GM18858 (cell line): Measurements from ENCODE around the gene RTN4RL1.
"Not testable (repeated sequence)": the region's sequence is repeated elsewhere in the genome, so short reads cannot be mapped to it uniquely, and the experiment has no call there.

Experiments used
- ATAC-seq: cut with Tn5 transposase; IDR thresholded peaks from one replicate; pipeline ENCODE4 v1.9.1; 2021; ENCODE audit not compliant: unreplicated experiment

Gene RTN4RL1

GRCh38 chr17:2025622-2026309 is 632 bp upstream of the RTN4RL1 start:
- ATAC-seq = no peak

GRCh38 chr17:2024572-2025219 is 438 bp downstream of the RTN4RL1 start:
- no peak for ATAC-seq

DNA sequence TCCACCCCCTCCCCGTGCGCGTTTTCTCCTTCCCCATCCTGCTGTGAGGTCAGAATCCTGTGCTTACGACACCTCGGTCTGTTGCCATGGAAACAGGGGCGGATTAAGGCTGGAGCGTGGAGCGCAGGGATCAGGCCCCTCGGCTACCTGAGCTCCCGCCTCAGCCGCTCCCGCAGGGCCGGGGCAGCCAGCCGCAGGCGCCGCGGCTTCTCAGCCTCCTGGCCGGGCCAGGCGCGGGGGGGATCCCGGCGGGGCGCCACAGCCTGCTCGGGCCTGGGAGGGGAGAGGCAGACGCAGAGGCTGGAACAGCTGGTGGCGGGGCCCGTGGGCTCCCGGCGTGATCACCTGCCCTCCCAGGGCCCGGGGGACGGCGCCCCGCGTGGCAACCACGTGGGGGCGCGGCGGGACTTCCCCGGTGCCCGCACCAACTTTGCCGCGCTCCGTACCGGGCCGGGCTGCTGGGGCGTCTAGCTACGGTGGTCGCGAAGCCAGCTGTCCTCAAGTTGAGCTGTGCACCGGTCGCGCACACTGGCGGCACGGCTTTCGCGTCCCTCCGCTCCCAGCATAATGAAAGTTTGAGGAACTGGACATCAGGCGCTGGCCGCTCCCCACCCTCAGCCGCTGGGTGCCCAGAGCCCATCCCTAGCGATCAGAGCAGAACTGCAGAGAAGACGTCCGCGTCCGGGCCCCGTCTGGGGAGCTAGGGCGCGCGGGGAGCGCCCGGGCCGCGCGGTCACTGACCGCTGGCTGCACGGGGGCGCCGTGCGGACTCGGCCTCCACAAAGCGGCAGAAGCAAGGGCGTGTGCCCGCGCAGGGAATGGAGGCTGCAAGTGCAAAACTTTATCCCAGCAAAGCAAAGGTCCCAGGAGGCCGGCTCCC is 1.2 kb downstream of the RTN4RL1 start:
- ATAC-seq = no peak

GRCh38 chr17:2023256-2023655 is 1.9 kb downstream of the RTN4RL1 start:
- no peak for ATAC-seq

- no peak for ATAC-seq
These were observed 2.4 kb downstream of the RTN4RL1 start for GRCh38 chr17:2022647-2023240.

DNA sequence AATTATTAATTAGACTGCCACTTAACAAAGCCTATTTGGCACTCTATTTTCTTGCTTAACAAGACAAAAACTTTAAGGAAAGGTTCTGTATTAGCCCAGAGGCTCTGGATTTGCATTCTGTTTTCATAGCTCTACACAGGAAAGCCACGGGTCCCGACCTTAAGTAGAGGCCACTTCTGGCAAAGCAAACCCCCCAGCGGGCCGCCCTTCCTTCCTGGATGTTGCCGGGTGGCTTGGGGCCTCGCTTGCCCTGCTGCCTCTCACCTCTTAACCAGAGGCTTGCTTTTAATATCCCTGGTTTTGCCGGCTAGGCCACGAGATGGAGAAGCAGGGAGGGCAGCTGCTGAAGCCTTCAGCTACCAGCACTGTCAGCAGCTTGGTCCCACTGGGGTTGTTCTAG is 4.4 kb downstream of the RTN4RL1 start:
- ATAC-seq = no peak

DNA sequence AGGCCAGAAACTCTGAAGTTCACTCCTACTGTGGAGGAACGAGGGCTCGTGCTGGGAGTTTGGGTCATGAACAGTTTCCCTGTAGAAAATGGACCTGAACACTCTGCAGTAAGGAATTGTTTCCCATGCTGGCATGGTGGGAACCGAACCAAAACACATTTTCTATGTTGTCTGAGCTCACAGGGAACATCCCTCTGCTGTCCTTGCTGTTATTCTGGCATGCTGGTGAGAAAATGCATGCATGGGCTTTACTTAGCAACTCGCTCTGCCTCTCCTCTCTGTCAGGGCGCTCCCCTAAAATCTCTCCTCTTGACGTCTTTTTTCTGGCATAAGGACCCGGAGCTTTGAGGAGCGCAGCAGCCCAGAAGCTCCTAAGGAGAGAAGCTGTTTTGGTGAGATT is 5.4 kb downstream of the RTN4RL1 start:
- no peak for ATAC-seq

DNA sequence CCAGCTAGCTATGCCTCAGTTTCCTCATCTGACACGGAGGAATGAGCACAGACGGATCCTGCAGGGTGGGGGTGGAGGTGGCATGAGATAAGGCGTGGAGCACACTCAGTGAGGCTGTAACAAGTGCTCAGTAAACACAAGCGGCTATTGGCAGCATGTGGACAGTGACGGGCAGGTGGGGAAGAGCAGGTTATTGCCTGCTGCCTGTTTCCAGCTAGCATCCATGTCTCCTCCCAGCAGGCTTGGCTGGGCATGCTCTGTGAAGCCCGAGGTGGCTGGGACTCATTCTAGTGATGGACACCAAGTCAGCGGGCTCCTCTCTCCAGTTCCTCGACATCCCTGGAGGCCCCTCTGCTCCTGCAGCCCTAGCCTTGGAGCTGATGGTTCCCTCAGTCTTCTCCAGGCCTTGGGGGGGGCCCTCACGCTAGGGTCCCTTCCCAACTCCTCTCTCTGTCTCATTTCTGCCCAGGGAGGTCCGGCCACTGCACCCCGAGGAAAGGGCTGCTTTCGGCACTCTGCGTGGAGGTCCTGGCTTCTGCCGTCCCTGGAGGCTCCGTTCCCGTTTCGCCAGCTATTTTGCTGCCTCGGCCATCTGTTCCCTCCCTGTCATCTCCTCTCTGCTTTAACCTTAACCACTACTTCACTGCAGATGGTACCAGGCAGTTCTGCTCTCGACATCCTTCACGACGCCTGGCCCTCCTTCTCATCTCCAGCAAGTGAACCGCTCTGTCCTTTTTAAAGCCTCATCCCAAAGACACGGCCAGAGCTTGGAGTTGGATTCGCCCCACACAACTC is 6.2 kb downstream of the RTN4RL1 start:
- ATAC-seq = no peak

GRCh38 chr17:2017274-2017941 is 7.7 kb downstream of the RTN4RL1 start:
- ATAC-seq = no peak

DNA sequence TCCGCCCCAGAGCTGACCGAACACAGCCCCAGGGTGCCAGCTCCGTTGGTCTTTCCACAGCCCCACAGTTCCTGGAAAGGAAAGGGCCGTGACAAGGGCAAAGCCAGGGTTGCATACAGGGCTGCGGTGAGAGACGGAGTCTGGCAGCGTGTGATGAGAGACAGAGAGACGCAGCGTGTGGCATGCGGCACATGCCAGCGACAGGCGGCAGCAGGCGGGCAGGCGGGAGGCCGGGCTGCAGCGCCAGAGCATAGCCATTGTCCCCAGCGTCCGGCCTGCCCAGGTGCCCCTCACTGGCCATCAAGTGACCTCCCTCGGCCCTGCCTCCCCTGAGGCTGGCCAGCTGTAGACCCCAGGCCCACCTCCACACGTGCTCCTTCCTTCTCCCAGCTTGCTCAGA is 8.6 kb downstream of the RTN4RL1 start:
- no peak for ATAC-seq

GRCh38 chr17:2015314-2015713 is 9.8 kb downstream of the RTN4RL1 start:
- no peak for ATAC-seq

GRCh38 chr17:2013994-2014317 is 11.2 kb downstream of the RTN4RL1 start:
- no peak for ATAC-seq

DNA sequence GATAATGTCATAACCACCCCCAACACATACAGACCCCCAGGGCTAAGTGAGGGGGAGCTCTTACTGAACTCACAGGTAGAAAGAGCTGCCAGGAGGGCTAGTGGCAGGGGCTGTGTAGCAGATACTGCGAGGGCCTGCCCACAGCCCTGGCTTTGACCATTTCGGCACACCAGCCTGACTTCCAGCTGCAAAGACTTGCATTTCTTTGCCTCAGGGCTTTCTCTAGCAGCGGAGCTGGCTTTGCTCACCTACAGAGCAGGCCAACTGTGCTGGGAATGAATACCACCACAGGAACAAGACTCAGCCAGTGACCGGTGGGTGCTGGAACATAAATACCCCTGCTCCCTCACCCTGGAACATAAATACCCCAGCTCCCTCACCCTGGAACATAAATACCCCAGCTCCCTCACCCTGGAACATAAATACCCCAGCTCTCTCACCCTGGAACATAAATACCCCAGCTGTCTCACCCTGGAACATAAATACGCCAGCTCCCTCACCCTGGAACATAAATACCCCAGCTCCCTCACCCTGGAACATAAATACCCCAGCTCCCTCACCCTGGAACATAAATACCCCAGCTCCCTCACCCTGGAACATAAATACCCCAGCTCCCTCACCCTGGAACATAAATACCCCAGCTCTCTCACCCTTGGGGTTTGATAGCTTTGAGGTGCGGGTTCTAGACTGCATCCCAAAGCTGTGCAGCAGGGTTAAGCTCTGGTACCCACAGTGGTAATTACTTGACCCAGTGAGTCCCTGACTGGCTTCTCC is 11.7 kb downstream of the RTN4RL1 start:
- not testable (repeated sequence) for ATAC-seq

GRCh38 chr17:2012499-2012898 is 12.6 kb downstream of the RTN4RL1 start:
- no peak for ATAC-seq

DNA sequence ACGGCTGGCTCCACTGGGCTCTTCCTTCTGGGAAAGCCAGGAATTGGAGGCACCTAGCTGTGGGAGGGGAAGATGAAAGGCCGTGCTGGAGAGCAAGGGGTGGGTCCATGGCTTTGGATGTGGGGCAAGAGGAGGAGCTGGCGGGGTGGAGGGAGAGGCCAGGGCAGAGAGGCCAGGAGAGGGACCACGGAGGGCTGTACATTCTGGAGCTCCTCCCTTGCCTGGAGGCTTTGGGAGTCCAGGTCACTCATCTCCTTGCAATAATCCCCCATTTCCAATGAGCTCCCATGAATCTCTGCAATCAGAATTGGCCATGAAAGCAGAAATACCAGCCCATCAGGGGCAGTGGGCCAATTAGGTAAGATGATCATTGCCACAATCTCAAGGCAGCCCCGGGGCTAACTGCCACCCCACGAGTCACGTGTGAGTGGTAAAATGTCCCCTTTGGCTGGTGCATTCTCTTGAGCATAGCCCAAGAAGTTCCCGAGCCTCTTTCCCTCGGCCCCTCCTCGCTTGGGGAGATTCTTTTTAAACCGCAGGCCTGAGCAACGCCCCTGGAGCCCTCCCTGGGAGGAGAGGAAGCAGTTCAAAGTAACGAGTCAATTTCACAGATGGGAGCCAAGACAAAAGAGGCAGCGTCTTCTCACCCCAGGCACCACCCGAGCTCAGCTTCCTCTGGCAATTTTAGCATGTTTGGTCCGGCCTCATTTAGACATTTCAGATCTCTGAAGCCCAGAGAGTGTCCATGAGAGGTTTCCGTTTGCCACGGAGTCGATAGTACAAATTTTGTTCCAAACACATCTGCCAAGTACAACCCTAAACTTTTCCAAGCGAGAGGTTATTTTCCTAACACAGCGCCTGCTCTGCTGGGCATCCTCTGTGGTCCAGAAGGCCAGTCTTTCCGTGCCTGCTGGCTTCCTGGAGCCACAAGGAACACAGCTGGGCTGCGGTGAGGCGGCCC is 13.4 kb downstream of the RTN4RL1 start:
- no peak for ATAC-seq

GRCh38 chr17:2009737-2010136 is 15.4 kb downstream of the RTN4RL1 start:
- no peak for ATAC-seq

GRCh38 chr17:2008332-2009126 is 16.6 kb downstream of the RTN4RL1 start:
- ATAC-seq = no peak
